ENCODE data around the gene RXRG. TPM values are rescaled to one million over a fixed set of nuclear protein-coding genes. Genes with fewer than 3 reads are reported as not detected.
A peak's percentile ranks its signal among the peaks of the same experiment; 100 is the strongest.

RXRG gene
- polyA plus RNA-seq, 1 donor (not counting 4 experiments of a cell fraction or from before 2014, with no cell fraction given) = not detected

- dilution Hi-C loops (cut with MboI; ENCODE audit: extremely low pct_ligation_motif_present, low sequenced_read_pairs) = no loop called here
- H3K36me3 ChIP-seq (ENCODE audit: control insufficient read depth in 2 of 2, extremely low read depth in 1 of 2, insufficient read depth in 2 of 2, low read length in 2 of 2) = no peaks in the 10 kb centered on the region
- no peaks in the 10 kb centered on the region for H3K79me2 ChIP-seq (ENCODE audit: control insufficient read depth, insufficient read depth, low read length)
- no peak overlapping the region for H3K9ac ChIP-seq (ENCODE audit: control insufficient read depth, extremely low read depth, insufficient read depth, low read length)
- FAIRE-seq = no peak
- H3K27me3 ChIP-seq (ENCODE audit: control insufficient read depth, extremely low read depth, insufficient read depth, low read length) = no peaks in the 10 kb centered on the region
- DNase-seq (ENCODE audit: low read depth, low spot score) = no peak
- no peaks in the 10 kb centered on the region for H3K9me3 ChIP-seq (ENCODE audit: control insufficient read depth, low read depth, low read length)
- no peaks in the 10 kb centered on the region for H3K9me1 ChIP-seq (ENCODE audit: control insufficient read depth, extremely low read depth, insufficient read depth, low read length)
- TF ChIP-seq CTCF (optimal IDR thresholded peaks at IDR 0.05 in 1 of 3, IDR thresholded peaks at IDR 0.05 in 1 of 3, conservative IDR thresholded peaks at IDR 0.05 in 1 of 3; ENCODE audit: extremely low read depth in 1 of 3, insufficient read depth in 2 of 3, low read length in 3 of 3) = no peak
- no peak for TF ChIP-seq EZH2 (IDR thresholded peaks at IDR 0.05; ENCODE audit: low read length)
- H3K4me3 ChIP-seq (ENCODE audit: control insufficient read depth in 2 of 3, extremely low read depth in 1 of 3, insufficient read depth in 2 of 3, low read depth in 1 of 3, low read length in 3 of 3) = no peak overlapping the region
- no peak overlapping the region for H3K27ac ChIP-seq (ENCODE audit: control insufficient read depth, insufficient read depth, low read length)
- H2AFZ ChIP-seq (ENCODE audit: control insufficient read depth, low read length) = no peak overlapping the region
- H4K20me1 ChIP-seq (ENCODE audit: control insufficient read depth, extremely low read depth, insufficient read depth, low read length) = no peaks in the 10 kb centered on the region
- peaks cover 17% of the 10 kb centered on the region for H3K4me1 ChIP-seq (ENCODE audit: control insufficient read depth, extremely low read depth, insufficient read depth, low read length)
- H3K4me2 ChIP-seq (ENCODE audit: control insufficient read depth, extremely low read depth, insufficient read depth, low read depth, low read length) = no peak overlapping the region
These were observed 21.8 kb downstream of the RXRG start for GRCh38 chr1:165423136-165423535.

GRCh38 chr1:165420655-165421054 lies 24.3 kb downstream of the RXRG start:
- no peak overlapping the region for H3K27ac ChIP-seq (ENCODE audit: control insufficient read depth, insufficient read depth, low read length)
- DNase-seq (ENCODE audit: low read depth, low spot score) (peak; percentile 25), FAIRE-seq (peak; percentile 79)
- no peak for TF ChIP-seq EZH2 (IDR thresholded peaks at IDR 0.05; ENCODE audit: low read length)
- no peak for TF ChIP-seq CTCF (optimal IDR thresholded peaks at IDR 0.05 in 1 of 3, IDR thresholded peaks at IDR 0.05 in 1 of 3, conservative IDR thresholded peaks at IDR 0.05 in 1 of 3; ENCODE audit: extremely low read depth in 1 of 3, insufficient read depth in 2 of 3, low read length in 3 of 3)
- dilution Hi-C loops (cut with MboI; ENCODE audit: extremely low pct_ligation_motif_present, low sequenced_read_pairs) = no loop called here
- no peaks in the 10 kb centered on the region for H3K27me3 ChIP-seq (ENCODE audit: control insufficient read depth, extremely low read depth, insufficient read depth, low read length)
- H3K4me1 ChIP-seq (ENCODE audit: control insufficient read depth, extremely low read depth, insufficient read depth, low read length) = peaks cover 17% of the 10 kb centered on the region
- H3K79me2 ChIP-seq (ENCODE audit: control insufficient read depth, insufficient read depth, low read length) = no peaks in the 10 kb centered on the region
- H3K4me2 ChIP-seq (ENCODE audit: control insufficient read depth, extremely low read depth, insufficient read depth, low read depth, low read length) = peak overlapping the region; percentile 9
- no peaks in the 10 kb centered on the region for H4K20me1 ChIP-seq (ENCODE audit: control insufficient read depth, extremely low read depth, insufficient read depth, low read length)
- no peaks in the 10 kb centered on the region for H3K9me3 ChIP-seq (ENCODE audit: control insufficient read depth, low read depth, low read length)
- H2AFZ ChIP-seq (ENCODE audit: control insufficient read depth, low read length) = no peak overlapping the region
- H3K4me3 ChIP-seq (ENCODE audit: control insufficient read depth in 2 of 3, extremely low read depth in 1 of 3, insufficient read depth in 2 of 3, low read depth in 1 of 3, low read length in 3 of 3) = no peak overlapping the region
- H3K9me1 ChIP-seq (ENCODE audit: control insufficient read depth, extremely low read depth, insufficient read depth, low read length) = no peaks in the 10 kb centered on the region
- no peaks in the 10 kb centered on the region for H3K36me3 ChIP-seq (ENCODE audit: control insufficient read depth in 2 of 2, extremely low read depth in 1 of 2, insufficient read depth in 2 of 2, low read length in 2 of 2)
- H3K9ac ChIP-seq (ENCODE audit: control insufficient read depth, extremely low read depth, insufficient read depth, low read length) = no peak overlapping the region
